Activated CD8-positive, alpha-beta memory T cell treated with anti-CD3 and anti-CD28 coated beads, Interleukin-2, amount 50 U/mL, for 48 hours (primary cell): ENCODE data around the gene MYMK.

ENCODE experiments used
- DNase-seq: peaks from one replicate; pipeline ENCODE4 v3.0.0-alpha.2; 2020

MYMK gene

GRCh38 chr9:133477992-133478850, 46.5 kb downstream of the MYMK start:
- DNase-seq = peak; percentile 65

DNA sequence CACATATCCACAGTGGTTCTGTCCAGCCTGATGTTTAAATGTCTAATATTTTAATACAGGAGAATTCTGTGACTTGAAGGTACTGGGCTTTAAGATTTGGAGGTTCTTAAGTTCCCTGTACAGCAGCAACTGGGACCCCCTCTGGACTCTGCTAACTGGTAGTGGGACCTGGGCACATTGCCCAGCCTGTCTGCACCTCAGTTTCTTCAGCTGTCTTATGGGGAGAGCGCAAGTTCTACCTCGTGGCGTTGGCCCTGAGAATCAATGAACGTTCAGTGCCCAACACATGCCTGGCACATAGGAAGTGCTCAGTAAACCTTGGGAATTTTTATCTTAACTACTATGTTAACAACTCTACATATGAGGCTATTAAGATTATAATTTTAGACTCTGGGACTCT, 47.3 kb downstream of the MYMK start:
- no peak for DNase-seq

GRCh38 chr9:133476941-133477340, 47.8 kb downstream of the MYMK start:
- no peak for DNase-seq

DNA sequence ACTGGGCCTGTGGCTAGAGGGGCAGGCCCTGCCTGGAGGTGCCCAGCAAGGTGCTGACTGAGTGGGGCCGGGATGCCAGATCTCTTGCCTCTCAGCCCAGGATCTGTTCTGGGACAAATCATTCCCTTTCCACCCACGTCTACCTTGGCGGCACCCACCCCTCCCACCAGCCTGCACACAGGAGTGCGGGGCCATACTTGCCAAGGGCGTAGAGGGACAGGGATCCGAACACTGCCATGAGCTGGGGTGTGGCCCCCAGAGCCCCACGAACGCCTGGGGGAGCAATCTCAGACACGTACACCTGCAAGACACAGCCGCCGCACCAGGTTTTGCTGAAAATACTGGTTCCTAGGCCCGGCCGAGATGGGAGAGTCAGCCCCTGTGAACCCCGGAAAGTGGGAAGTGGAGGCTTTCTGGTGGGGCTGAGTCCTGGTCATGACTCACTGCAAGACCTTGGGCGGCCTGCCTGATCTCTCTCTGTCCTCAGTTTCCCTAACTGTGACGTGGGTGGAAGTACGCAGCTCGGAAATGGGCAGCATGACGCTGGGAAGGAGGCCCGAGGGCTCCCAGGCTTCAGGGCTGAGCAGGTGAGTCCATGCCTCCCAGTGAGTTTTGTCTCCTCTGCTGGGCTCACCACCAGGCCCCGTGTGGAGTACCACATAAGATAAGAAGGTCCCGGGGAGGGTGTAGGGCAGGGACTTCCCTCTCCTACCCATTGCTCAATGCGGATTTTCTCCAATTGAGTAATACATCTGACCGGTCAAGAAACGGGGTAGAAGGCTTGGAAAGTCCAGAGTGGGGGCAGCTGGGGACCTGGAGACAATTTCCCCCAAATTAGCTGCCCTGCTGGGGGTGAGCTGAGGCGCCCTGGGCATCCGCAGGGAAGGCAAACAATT, 48.5 kb downstream of the MYMK start:
- DNase-seq = no peak

DNA sequence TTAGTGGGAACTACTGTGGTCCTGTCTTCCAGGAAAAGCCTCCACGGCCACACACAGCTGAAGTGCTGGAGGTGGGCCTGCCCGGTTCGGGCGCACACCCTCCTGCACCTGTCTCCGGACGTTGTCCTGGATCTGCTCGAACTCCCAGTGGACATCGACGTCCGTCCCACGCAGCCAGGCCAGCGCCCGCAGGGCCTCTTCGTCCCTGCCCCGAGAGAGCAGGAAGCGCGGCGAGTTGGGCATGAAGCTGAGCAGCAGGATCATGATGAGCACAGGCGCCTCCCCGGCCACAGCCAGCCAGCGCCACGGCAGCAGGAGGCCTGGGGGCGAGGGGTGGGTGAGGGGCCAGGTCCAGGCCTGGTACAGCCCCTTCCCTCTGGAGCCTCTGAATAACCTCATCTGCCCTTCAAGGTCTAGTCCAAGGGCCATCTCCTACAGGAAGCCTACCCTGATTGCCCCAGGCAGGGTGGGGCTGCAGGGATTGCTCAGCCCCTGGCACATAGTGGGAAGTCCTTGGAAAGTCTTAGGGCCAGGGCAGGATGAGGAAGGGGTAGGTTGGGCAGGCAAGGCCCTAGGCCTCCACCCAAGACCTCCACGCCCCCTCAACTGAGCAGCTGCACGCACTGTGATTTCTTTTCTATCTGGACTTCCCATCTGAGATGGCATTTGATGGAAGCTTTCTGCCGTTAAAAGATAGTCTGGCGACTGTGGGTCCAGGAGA, 49.3 kb downstream of the MYMK start:
- no peak for DNase-seq

DNA sequence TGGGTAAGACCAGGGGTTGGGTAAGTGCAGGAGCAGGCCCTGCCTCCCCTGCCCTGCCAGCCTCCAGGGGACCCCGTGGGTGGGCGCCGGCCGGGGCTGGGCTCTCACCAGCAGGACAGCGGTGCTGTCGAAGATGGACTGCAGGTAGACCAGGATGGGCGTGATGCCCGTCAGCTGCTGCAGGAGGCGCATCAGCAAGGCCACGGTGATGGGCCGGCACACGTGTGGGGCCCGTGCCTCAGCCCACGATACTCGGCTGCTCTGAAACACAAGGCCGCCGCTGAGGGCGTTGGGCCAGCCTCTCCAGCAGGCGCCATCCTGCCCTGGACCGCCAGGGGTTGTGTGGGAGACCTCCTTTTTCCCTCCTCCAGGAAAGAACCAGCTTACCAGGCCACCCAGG, 49.9 kb downstream of the MYMK start:
- no peak for DNase-seq

DNA sequence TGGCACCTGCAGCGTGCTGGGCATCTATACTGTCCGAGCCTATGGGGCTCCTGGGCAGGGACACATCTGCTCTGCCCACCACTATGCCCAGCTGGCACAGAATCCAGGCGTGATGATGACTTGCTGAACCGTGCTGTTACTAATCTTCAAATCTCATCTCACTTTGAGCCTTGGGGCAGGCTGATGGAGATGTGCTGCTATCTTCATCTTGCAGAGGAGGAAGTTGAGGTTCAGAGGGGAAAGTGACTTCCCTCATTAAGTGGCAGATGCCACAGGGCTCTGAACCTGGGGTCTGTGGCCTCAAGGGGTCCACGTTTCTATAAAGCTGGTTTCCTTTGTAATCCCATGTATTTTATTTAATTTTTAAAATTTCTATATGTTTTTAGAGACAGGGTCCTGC, 50.5 kb downstream of the MYMK start:
- DNase-seq = no peak

GRCh38 chr9:133473743-133474142, 51.0 kb downstream of the MYMK start:
- DNase-seq = no peak

DNA sequence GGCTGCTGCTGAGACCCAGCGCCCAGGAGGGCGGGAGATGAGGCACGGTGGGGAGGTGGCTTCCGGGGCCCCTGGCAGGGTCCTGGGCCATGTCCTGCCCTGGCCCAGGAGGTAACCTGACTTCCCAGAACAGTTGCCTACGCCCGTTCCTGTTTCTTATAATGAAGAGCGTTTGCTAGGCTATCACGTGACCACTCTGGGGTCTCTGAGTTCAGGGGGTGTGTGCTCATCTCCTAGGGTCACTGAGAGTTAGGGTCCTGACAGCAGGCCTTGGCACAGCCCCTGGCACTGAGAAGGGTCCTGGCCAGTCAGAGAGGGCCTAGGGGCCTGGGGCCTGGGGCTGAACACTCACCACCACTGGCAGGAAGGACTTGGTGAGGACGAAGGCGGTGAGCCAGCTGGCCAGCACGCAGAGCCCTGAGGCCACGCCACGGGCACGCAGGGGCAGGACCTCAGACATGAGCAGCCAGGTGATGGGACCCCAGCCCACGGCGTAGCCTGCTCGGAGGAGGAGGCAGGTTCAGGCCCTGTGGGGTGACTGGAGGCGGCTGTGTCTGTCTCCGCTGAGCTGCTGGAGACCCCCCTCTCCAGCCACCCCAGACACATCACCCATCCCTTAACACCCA, 51.9 kb downstream of the MYMK start:
- no peak for DNase-seq

GRCh38 chr9:133472277-133472645, 52.5 kb downstream of the MYMK start:
- no peak for DNase-seq

GRCh38 chr9:133471551-133472276, 53.0 kb downstream of the MYMK start:
- no peak for DNase-seq

DNA sequence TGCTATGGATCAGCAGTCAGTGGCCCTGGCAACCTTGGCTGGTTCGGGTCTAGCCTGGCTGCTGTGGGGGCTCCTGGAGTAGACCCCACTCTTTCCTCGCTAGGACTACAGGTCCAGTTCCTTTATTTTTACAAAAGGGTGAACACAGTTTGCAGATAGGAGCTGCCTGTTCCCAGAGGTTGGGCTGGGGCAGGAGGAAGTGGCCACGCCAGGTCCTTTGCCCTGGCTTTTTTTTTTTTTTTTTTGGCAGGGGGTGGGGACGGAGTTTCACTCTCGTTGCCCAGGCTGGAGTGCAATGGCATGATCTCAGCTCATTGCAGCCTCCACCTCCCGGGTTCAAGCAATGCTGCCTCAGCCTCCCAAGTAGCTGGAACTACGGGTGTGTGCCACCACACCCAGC, 53.8 kb downstream of the MYMK start:
- DNase-seq = no peak

DNA sequence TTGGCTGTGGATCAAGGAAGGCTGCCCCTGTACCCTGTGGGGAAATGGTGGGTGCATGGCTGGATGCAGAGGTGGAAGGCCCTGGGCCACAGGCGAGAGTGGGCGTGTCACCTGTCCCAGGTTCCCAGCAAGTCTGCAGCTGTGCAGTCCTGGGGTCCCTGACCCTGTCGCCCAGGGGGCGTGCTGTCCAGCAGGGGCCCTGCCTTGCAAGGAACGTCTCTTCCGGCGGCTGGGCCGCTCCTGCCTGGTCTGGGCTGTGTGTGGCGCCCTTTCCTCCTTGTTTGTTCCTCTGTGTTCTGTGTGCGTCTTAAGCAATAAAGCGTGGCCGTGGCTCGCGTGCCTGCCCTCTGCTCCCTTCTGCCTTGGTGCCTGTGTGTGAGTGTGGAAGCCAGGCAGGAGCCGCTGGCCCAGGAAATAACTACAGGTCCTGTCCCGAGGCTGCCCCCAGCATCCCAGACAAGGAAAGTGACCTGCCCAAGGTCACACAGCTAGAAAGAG, 54.3 kb downstream of the MYMK start:
- no peak for DNase-seq

DNA sequence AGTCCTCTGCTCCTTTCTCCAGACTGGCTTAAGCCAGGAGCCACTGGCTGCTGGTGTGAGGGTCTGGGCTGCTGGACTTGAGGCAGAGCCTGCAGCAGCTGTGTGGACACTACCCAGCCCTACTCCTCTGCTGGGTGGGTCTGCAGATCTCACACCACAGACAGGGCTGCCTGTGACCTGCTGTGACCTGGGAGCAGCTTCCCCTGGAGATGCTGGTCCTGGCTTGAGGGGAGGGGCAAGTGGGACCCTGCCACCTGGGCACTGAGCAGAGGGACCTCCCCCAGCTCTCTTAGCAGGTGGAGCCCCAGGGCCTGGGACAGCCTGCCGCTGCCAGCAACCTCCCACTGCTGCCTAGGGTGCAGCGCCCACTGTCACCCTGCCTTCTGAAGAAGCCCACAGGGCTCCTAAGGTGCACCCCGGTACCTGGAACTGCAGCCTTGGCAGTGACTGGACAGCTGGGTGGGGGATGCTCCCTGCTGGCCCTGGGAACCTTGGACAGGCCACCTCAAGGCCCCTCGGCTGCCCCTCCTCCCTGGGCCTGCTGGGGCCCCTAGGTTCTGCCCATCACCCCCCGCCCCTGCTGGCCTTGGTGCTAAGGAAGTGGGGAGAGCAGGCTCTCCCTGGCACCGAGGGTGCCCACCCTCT, 55.9 kb downstream of the MYMK start:
- DNase-seq = no peak

- DNase-seq = no peak
Measured at GRCh38 chr9:133468374-133468773, 56.4 kb downstream of the MYMK start.

DNA sequence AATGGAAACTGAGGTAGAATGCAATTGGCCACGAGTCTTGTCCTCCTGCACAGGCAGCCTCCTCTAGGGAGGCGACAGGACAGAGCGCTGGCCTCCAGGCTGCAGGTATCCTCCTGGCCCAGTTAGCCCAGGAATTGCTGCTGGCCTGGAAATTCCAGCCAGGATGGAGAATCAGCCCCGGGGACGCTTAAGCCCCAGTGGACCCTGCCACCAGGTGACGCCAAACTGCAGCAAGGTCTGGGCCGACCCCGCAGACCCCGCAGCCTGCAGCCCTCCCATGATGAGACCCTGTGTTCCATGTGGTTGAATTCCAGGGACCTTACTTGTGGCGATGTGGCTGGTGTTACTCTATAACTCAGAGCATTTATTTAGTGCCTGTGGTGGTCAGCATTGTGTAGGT, 57.7 kb downstream of the MYMK start:
- no peak for DNase-seq

DNA sequence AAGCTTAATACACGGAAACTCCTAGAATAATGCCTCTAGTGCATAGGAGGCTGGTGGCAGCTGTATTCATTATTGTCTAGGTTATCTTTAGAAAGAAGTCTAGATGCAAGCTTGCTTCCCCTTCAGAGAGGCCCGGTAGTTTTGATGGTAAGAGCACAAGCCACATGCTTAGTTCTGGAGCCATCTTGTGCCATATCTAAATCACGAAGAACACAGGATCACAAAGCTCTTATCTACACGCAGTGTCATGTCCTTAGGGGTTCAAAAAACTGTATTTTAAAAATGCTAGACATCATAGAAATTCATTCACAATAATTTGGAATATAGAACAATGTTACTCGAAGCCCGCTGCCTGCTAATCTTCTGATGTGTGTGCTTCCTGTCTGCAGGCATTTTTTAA, 58.8 kb downstream of the MYMK start:
- DNase-seq = no peak

DNA sequence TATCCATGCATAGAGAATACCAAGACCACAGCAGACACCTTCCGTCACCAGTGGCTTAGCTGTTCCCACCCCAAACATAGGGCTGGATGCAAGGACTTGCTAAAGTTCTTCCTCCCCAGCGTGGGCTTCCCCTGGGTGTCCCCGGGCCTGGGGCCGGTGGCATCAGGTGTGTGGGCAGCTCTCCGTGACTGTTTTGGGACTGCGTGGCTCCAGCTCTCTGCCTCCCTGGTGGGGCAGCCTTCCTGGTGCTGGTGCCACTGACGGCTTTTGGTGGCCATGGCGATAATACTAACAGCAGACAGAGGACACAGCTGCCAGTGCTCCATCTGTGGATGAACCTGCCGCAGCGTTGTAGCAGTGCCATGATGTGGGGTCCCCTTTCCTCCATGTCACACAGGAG, 60.1 kb downstream of the MYMK start:
- DNase-seq = no peak
